Pancreas (tissue), 10 donors: ENCODE data around the gene GXYLT2. TPM values are rescaled to one million over a fixed set of nuclear protein-coding genes. Genes with fewer than 3 reads are reported as not detected.

ENCODE experiments used
- ATAC-seq, 4 donors: fragments of 200-7000 bp; cut with Tn5 transposase; one replicate each; pipeline versions ENCODE4 v1.8.0 to v1.9.1; 2020; ENCODE audit warnings: mild to moderate bottlenecking in 4 of 4, moderate library complexity in 4 of 4
- DNase-seq, 6 donors: peaks; one replicate each; pipeline ENCODE4 v3.0.0-alpha.2; 2020
- FAIRE-seq: peaks from 2 replicates; lab custom pipeline; 2012; peaks lifted over from hg19 to GRCh38; lab: Jason Lieb, UNC
- H3K27ac ChIP-seq, 4 donors: fragments of 200-600 bp; sonication (generic); 1 replicate in 3 of 4; 2 replicates in 1 of 4; pipeline versions ENCODE4 v1.5.0 to v1.8.0; 2020
- H3K27me3 ChIP-seq, 4 donors: fragments of 200-600 bp; one replicate each; pipeline ENCODE4 v1.8.0; 2021
- H3K36me3 ChIP-seq, 3 donors: fragments of 200-600 bp; sonication (generic) in 1 of 3; one replicate each; pipeline versions ENCODE4 v1.5.0 to v1.8.0; 2020 to 2021
- H3K4me1 ChIP-seq, 3 donors: fragments of 200-600 bp; one replicate each; pipeline ENCODE4 v1.8.0; 2021
- H3K4me3 ChIP-seq, 4 donors: fragments of 200-600 bp; sonication (generic) in 2 of 4; one replicate each; pipeline versions ENCODE4 v1.5.0 to v1.8.0; 2020 to 2021
- H3K9me3 ChIP-seq, 4 donors: fragments of 200-600 bp; one replicate each; pipeline ENCODE4 v1.8.0; 2021
- CTCF ChIP-seq, 4 donors: fragments of 200-600 bp; sonication (generic) in 3 of 4; IDR thresholded peaks; one replicate each; pipeline versions ENCODE4 v1.5.0 to v1.8.0; 2021; ENCODE audit warnings: antibody characterized with exemption in 4 of 4
- WGBS, 2 donors: extraction: QIAGEN DNeasy Blood & Tissue Kit; methylation state at CpG; one replicate each; pipeline ENCODE4 v1.1.7; 2013; 5-methylcytosine and 5-hydroxymethylcytosine counted together
- intact Hi-C, 3 donors: fragments of 100-400 bp; cut with DNase I; formaldehyde crosslinking; loops; one replicate each; pipeline versions ENCODE4 v1.11.1 to v1.14.2; 2022
- polyA plus RNA-seq, 2 donors: library from polyadenylated mRNA; stranded (reverse); fragments of 200-250 nt; gene quantifications; one replicate each; pipeline ENCODE4 v1.2.3, GENCODE V29; 2013
- total RNA-seq, 6 donors: library from RNA; stranded (reverse); fragmentation: NEBNext Ultra II Directional in 4 of 6; extraction: Animal tissue kit (Norgen Biotek cat#: 25700) in 4 of 6; gene quantifications; one replicate each; pipeline versions ENCODE4 v1.2.1 to v1.2.4, GENCODE V29; 2021 to 2023
- donor health status: healthy with polysubstance abuse.
- donor health status: DM: no; HTN: no; CAD: no; lungs with moderate emphysema.
- donor health status: DM: no; HTN: no; CAD: no.
- donor health status: control.
- donor health status: control.
- donor health status: Bipolar disorder and iron deficiency.
- donor health status: DM: yes; HTN: yes; CAD: no.
- donor health status: DM: no; HTN: no; CAD: no.
- donor health status: DM: no; HTN: no; CAD: no.
- donor health status: DM: yes; HTN: yes; CAD: no.

The GXYLT2 gene
- total and polyA plus RNA-seq, 8 donors: 0.19 to 7.5 (median 4.2) TPM

GRCh38 chr3:72899349-72899765 is 11.5 kb downstream of the GXYLT2 start:
- Histone ChIP-seq H3K9me3 (no peaks in the 10 kb centered on the region), H3K27me3 (no peaks in the 10 kb centered on the region), H3K27ac (no peak overlapping the region), H3K36me3 (no peaks in the 10 kb centered on the region), H3K4me3 (no peak overlapping the region), H3K4me1 (no peaks in the 10 kb centered on the region)
- DNase-seq (no peak), FAIRE-seq (no peak), ATAC-seq (no peak)
- TF ChIP-seq CTCF (IDR thresholded peaks at IDR 0.05): no peak
- intact Hi-C loops: no loop called here
- 55 to 62% methylated on average over 6 of the region's 6 CpGs for WGBS, 2 donors

- Histone ChIP-seq H3K36me3 (no peaks in the 10 kb centered on the region), H3K27ac (no peak overlapping the region), H3K4me3 (no peak overlapping the region), H3K4me1 (no peaks in the 10 kb centered on the region), H3K27me3 (no peaks in the 10 kb centered on the region), H3K9me3 (no peaks in the 10 kb centered on the region)
- ATAC-seq (no peak), DNase-seq (no peak), FAIRE-seq (no peak)
- 80 to 83% methylated on average over 7 of the region's 7 CpGs for WGBS, 2 donors
- intact Hi-C loops: no loop called here
- TF ChIP-seq CTCF (IDR thresholded peaks at IDR 0.05): no peak
Measured at GRCh38 chr3:72900048-72900447, 12.2 kb downstream of the GXYLT2 start.

GRCh38 chr3:72901840-72902239 is 14.0 kb downstream of the GXYLT2 start:
- no peak for DNase-seq
- FAIRE-seq: no peak
- intact Hi-C loops: no loop called here
- Histone ChIP-seq H3K9me3 (no peaks in the 10 kb centered on the region), H3K4me1 (no peaks in the 10 kb centered on the region), H3K27me3 (no peaks in the 10 kb centered on the region), H3K36me3 (no peaks in the 10 kb centered on the region), H3K27ac (no peak overlapping the region), H3K4me3 (no peak overlapping the region)
- ATAC-seq: no peak
- TF ChIP-seq CTCF (IDR thresholded peaks at IDR 0.05): no peak
- WGBS, 2 donors: 97 to 99% methylated on average over 2 of the region's 2 CpGs

GRCh38 chr3:72903004-72903403 is 15.2 kb downstream of the GXYLT2 start:
- no peak for TF ChIP-seq CTCF (IDR thresholded peaks at IDR 0.05)
- no peaks in the 10 kb centered on the region for H3K27me3 ChIP-seq
- 93 to 99% methylated on average over 3 of the region's 3 CpGs for WGBS, 2 donors
- ATAC-seq (peak in 1 of 4 donors; percentile 56), FAIRE-seq (no peak), DNase-seq (no peak)
- intact Hi-C loops: no loop called here
- no peaks in the 10 kb centered on the region for H3K9me3 ChIP-seq
- no peaks in the 10 kb centered on the region for H3K4me1 ChIP-seq
- H3K36me3 ChIP-seq: no peaks in the 10 kb centered on the region
- H3K4me3 ChIP-seq: no peak overlapping the region
- no peak overlapping the region for H3K27ac ChIP-seq

- Histone ChIP-seq H3K36me3 (no peaks in the 10 kb centered on the region), H3K27me3 (no peaks in the 10 kb centered on the region), H3K9me3 (no peaks in the 10 kb centered on the region), H3K4me1 (no peaks in the 10 kb centered on the region), H3K4me3 (no peak overlapping the region), H3K27ac (no peak overlapping the region)
- ATAC-seq (no peak), DNase-seq (no peak), FAIRE-seq (no peak)
- WGBS, 2 donors: 69 to 78% methylated on average over 2 of the region's 2 CpGs
- intact Hi-C loops: no loop called here
- TF ChIP-seq CTCF (IDR thresholded peaks at IDR 0.05): no peak
Measured at GRCh38 chr3:72904163-72904562, 16.3 kb downstream of the GXYLT2 start.
